CD14-positive monocyte (primary cell): ENCODE measurements around the gene TRPM2. TPM values are rescaled to one million over a fixed set of nuclear protein-coding genes. Genes with fewer than 3 reads are reported as not detected.
A peak's percentile ranks its signal among the peaks of the same experiment; 100 is the strongest.

Experiments
- DNase-seq, 3 donors: peaks; one replicate each; pipeline ENCODE4 v3.0.0-alpha.2; 2011 to 2022
- H2AFZ ChIP-seq: 2 replicates; pipeline ENCODE4 v1.6.0; 2012; ENCODE audit warnings: mild to moderate bottlenecking, low read depth, low read length, inconsistent platforms; ENCODE audit not compliant: insufficient read depth, poor library complexity, severe bottlenecking
- H3K27ac ChIP-seq, 2 donors: 1 replicate in 1 of 2; 2 replicates in 1 of 2; pipeline ENCODE4 v1.5.1; 2012 to 2013; ENCODE audit warnings: low read length in 2 of 2, control low read depth in 1 of 2, inconsistent platforms in 1 of 2, low read depth in 1 of 2, mild to moderate bottlenecking in 1 of 2
- H3K27me3 ChIP-seq, 2 donors: one replicate each; pipeline versions ENCODE4 v1.6.0 to v1.6.1; 2011 to 2013; ENCODE audit warnings: low read length in 2 of 2; ENCODE audit not compliant: control insufficient read depth in 2 of 2, insufficient read depth in 2 of 2
- H3K36me3 ChIP-seq, 2 donors: replicated peaks in 1 of 2; 1 replicate in 1 of 2; 2 replicates in 1 of 2; pipeline versions ENCODE4 v1.5.1 to v1.6.1; 2012 to 2013; ENCODE audit warnings: low read length in 2 of 2, control low read depth in 1 of 2, inconsistent platforms in 1 of 2, mild to moderate bottlenecking in 1 of 2; ENCODE audit not compliant: insufficient read depth in 2 of 2, control insufficient read depth in 1 of 2
- H3K4me1 ChIP-seq, 2 donors: 1 replicate in 1 of 2; 2 replicates in 1 of 2; pipeline versions ENCODE4 v1.5.1 to v1.6.1; 2012 to 2013; ENCODE audit warnings: low read length in 2 of 2, control low read depth in 1 of 2, inconsistent platforms in 1 of 2, mild to moderate bottlenecking in 1 of 2, moderate library complexity in 1 of 2; ENCODE audit not compliant: insufficient read depth in 2 of 2, control insufficient read depth in 1 of 2
- H3K4me2 ChIP-seq: replicated peaks from 2 replicates; pipeline ENCODE3; 2012; ENCODE audit warnings: low read length, moderate library complexity, mild to moderate bottlenecking; ENCODE audit not compliant: poor library complexity, severe bottlenecking; ENCODE audit errors: extremely low read depth
- H3K4me3 ChIP-seq, 3 experiments: fragments of 200-600 bp in 1 of 3; sonication (generic) in 1 of 3; replicated peaks in 1 of 3; 1 replicate in 2 of 3; 2 replicates in 1 of 3; pipeline ENCODE4 v1.5.1; 2011 to 2013; ENCODE audit warnings: low read length in 3 of 3, mild to moderate bottlenecking in 3 of 3, control low read depth in 2 of 3, low read depth in 2 of 3, inconsistent platforms in 1 of 3, moderate library complexity in 1 of 3
- H3K79me2 ChIP-seq: 2 replicates; pipeline ENCODE4 v1.6.0; 2012; ENCODE audit warnings: mild to moderate bottlenecking, control low read depth, inconsistent platforms, low read length, moderate library complexity; ENCODE audit not compliant: insufficient read depth
- H3K9ac ChIP-seq: 2 replicates; pipeline ENCODE4 v1.6.0; 2017; ENCODE audit warnings: low read length, mild to moderate bottlenecking; ENCODE audit not compliant: insufficient read depth, poor library complexity, severe bottlenecking
- H3K9me3 ChIP-seq, 2 donors: replicated peaks in 1 of 2; 1 replicate in 1 of 2; 2 replicates in 1 of 2; pipeline versions ENCODE4 v1.5.1 to v1.6.1; 2012 to 2013; ENCODE audit warnings: low read length in 2 of 2, control low read depth in 1 of 2; ENCODE audit not compliant: control insufficient read depth in 1 of 2, insufficient read depth in 1 of 2
- H4K20me1 ChIP-seq: 2 replicates; pipeline ENCODE4 v1.6.0; 2012; ENCODE audit warnings: mild to moderate bottlenecking, low read length, control low read depth, moderate library complexity; ENCODE audit not compliant: insufficient read depth
- H3K27ac Mint-ChIP-seq, 7 donors: one replicate each; pipeline ENCODE4 v1.8.0; 2020; ENCODE audit warnings: mild to moderate bottlenecking in 7 of 7, mixed read lengths in 7 of 7, moderate library complexity in 6 of 7, inconsistent platforms in 2 of 7
- H3K27me3 Mint-ChIP-seq, 3 donors: one replicate each; pipeline ENCODE4 v1.8.0; 2021 to 2022; ENCODE audit warnings: low read depth in 3 of 3, mild to moderate bottlenecking in 3 of 3, mixed read lengths in 3 of 3, moderate library complexity in 3 of 3, inconsistent platforms in 1 of 3
- H3K36me3 Mint-ChIP-seq, 2 donors: one replicate each; pipeline ENCODE4 v1.8.0; 2020; ENCODE audit warnings: mixed read lengths in 2 of 2, inconsistent platforms in 1 of 2, mild to moderate bottlenecking in 1 of 2
- H3K4me1 Mint-ChIP-seq: one replicate; pipeline ENCODE4 v1.8.0; 2020; ENCODE audit warnings: mild to moderate bottlenecking, mixed read lengths
- H3K4me3 Mint-ChIP-seq, 2 donors: one replicate each; pipeline ENCODE4 v1.8.0; 2020; ENCODE audit warnings: mild to moderate bottlenecking in 2 of 2, mixed read lengths in 2 of 2, moderate library complexity in 1 of 2
- H3K9me3 Mint-ChIP-seq, 7 donors: one replicate each; pipeline ENCODE4 v1.8.0; 2020 to 2022; ENCODE audit warnings: mixed read lengths in 7 of 7, mild to moderate bottlenecking in 6 of 7, moderate library complexity in 6 of 7, inconsistent platforms in 2 of 7
- CTCF ChIP-seq: fragments of 200-600 bp; IDR thresholded peaks from one replicate; pipeline ENCODE4 v1.8.0; 2022; ENCODE audit warnings: antibody characterized with exemption, mild to moderate bottlenecking
- WGBS: methylation state at CpG from one replicate; pipeline ENCODE4 v1.1.5; 2013; ENCODE audit warnings: missing lambda C conversion rate; ENCODE audit not compliant: insufficient coverage; 5-methylcytosine and 5-hydroxymethylcytosine counted together
- intact Hi-C, 2 donors: fragments of 100-400 bp; cut with micrococcal nuclease; formaldehyde crosslinking; loops; one replicate each; pipeline versions ENCODE4 v1.15.0 to v1.15.1; 2023
- polyA plus RNA-seq, 3 donors: library from polyadenylated mRNA; depleted of rRNA in 1 of 3; unstranded in 2 of 3; stranded (reverse) in 1 of 3; fragments of 300-500 nt in 2 of 3; fragments of >200 nt in 1 of 3; fragmentation: Illumina TruSeq in 2 of 3; gene quantifications; 1 replicate in 2 of 3; 2 replicates in 1 of 3; pipeline ENCODE4 v1.2.3, GENCODE V29; 2012 to 2021

TRPM2 gene
- polyA plus RNA-seq, 3 donors, result 7.6 to 21.6 (median 12.2) TPM

- Histone ChIP-seq H3K27ac (peak overlapping the region in 1 of 2 donors; percentile 63), H3K79me2 (peaks cover 54% of the 10 kb centered on the region), H3K9ac (no peak overlapping the region), H3K9me3 (no peaks in the 10 kb centered on the region), H4K20me1 (no peaks in the 10 kb centered on the region), H3K4me1 (peaks cover 82 to 97% of the 10 kb centered on the region in 2 donors), H3K4me2 (no peak overlapping the region), H2AFZ (no peak overlapping the region), H3K4me3 (no peak overlapping the region), H3K36me3 (peaks cover 24 to 30% of the 10 kb centered on the region in 2 donors), H3K27me3 (no peaks in the 10 kb centered on the region)
- Mint-ChIP-seq H3K36me3 (peaks cover 34 to 47% of the 10 kb centered on the region in 2 donors), H3K27ac (peak overlapping the region; percentile 67 to 93 (median 84)), H3K4me3 (no peak overlapping the region), H3K27me3 (peaks cover 0 to 7% (median 0%) of the 10 kb centered on the region in 3 donors), H3K4me1 (peaks cover 85% of the 10 kb centered on the region), H3K9me3 (peaks cover 0 to 14% (median 0%) of the 10 kb centered on the region in 7 donors)
- peak; percentile 62 to 84 (median 66) for DNase-seq
- intact Hi-C loops, result no loop called here
- no peak for TF ChIP-seq CTCF
- 71% methylated on average over 5 of the region's 6 CpGs for WGBS
Observed at GRCh38 chr21:44356636-44357035, 3.2 kb downstream of the TRPM2 start.

GRCh38 chr21:44357064-44357837 lies 3.8 kb downstream of the TRPM2 start:
- Histone ChIP-seq H3K4me1 (peaks cover 82 to 91% of the 10 kb centered on the region in 2 donors), H4K20me1 (no peaks in the 10 kb centered on the region), H3K27ac (peak overlapping the region in 1 of 2 donors; percentile 63), H3K79me2 (peaks cover 55% of the 10 kb centered on the region), H2AFZ (no peak overlapping the region), H3K4me2 (no peak overlapping the region), H3K27me3 (no peaks in the 10 kb centered on the region), H3K9ac (no peak overlapping the region), H3K9me3 (no peaks in the 10 kb centered on the region), H3K4me3 (no peak overlapping the region), H3K36me3 (peaks cover 24 to 30% of the 10 kb centered on the region in 2 donors)
- Mint-ChIP-seq H3K4me1 (peaks cover 83% of the 10 kb centered on the region), H3K27ac (peak overlapping the region in 6 of 7 donors; percentile 33 to 93 (median 82)), H3K9me3 (peaks cover 0 to 14% (median 0%) of the 10 kb centered on the region in 7 donors), H3K27me3 (peaks cover 0 to 6% (median 0%) of the 10 kb centered on the region in 3 donors), H3K4me3 (no peak overlapping the region), H3K36me3 (peaks cover 34 to 47% of the 10 kb centered on the region in 2 donors)
- DNase-seq, result no peak
- no peak for TF ChIP-seq CTCF
- 94% methylated on average over 21 of the region's 21 CpGs for WGBS
- intact Hi-C loops, result no loop called here
